HEK293T (cell line): ENCODE measurements around the gene OR5K2.

Experiments used
- CTCF ChIA-PET: fragments of 350-600 bp; formaldehyde crosslinking; extraction: SDS; loops from one replicate; lab custom pipeline; 2021; ENCODE audit warnings: antibody characterized with exemption, inconsistent platforms; lab: Yijun Ruan, JAX
- POLR2A ChIA-PET: fragments of 350-600 bp; formaldehyde crosslinking; extraction: SDS; loops from one replicate; lab custom pipeline; 2020; ENCODE audit warnings: antibody characterized with exemption, inconsistent platforms; lab: Yijun Ruan, JAX
- DNase-seq: peaks from one replicate; pipeline ENCODE4 v3.0.0; 2012; ENCODE audit warnings: mixed read lengths; ENCODE audit errors: extremely low spot score
- ARNT ChIP-seq: fragments of 450-650 bp; IDR thresholded peaks from 2 replicates; pipeline ENCODE4 v1.6.1; 2017; ENCODE audit warnings: mild to moderate bottlenecking
- BHLHE40 ChIP-seq: fragments of 450-650 bp; IDR thresholded peaks from 2 replicates; pipeline ENCODE4 v1.6.1; 2016; ENCODE audit warnings: mild to moderate bottlenecking, moderate library complexity, borderline replicate concordance
- CTBP1 ChIP-seq: fragments of 450-650 bp; IDR thresholded peaks from 2 replicates; pipeline ENCODE4 v1.6.1; 2016; ENCODE audit warnings: borderline replicate concordance
- ELF4 ChIP-seq: fragments of 450-650 bp; IDR thresholded peaks from 2 replicates; pipeline ENCODE4 v1.6.1; 2017; ENCODE audit warnings: antibody characterized with exemption
- FOXA1 ChIP-seq: fragments of 450-650 bp; IDR thresholded peaks from 2 replicates; pipeline ENCODE4 v1.6.1; 2016; ENCODE audit warnings: mild to moderate bottlenecking
- FOXK2 ChIP-seq: fragments of 450-650 bp; IDR thresholded peaks from 2 replicates; pipeline ENCODE4 v1.6.1; 2016; ENCODE audit warnings: mild to moderate bottlenecking
- FOXM1 ChIP-seq: fragments of 450-650 bp; IDR thresholded peaks from 2 replicates; pipeline ENCODE4 v1.6.1; 2017; ENCODE audit warnings: mild to moderate bottlenecking, borderline replicate concordance
- HDGF ChIP-seq: fragments of 450-650 bp; IDR thresholded peaks from 2 replicates; pipeline ENCODE4 v1.6.1; 2017; ENCODE audit warnings: antibody characterized with exemption, borderline replicate concordance
- L3MBTL2 ChIP-seq: fragments of 450-650 bp; conservative IDR thresholded peaks from 2 replicates; pipeline ENCODE4 v1.6.1; 2016; ENCODE audit warnings: mild to moderate bottlenecking
- LEF1 ChIP-seq: fragments of 450-650 bp; IDR thresholded peaks from 2 replicates; pipeline ENCODE4 v1.6.1; 2017; ENCODE audit warnings: mild to moderate bottlenecking, borderline replicate concordance
- NFRKB ChIP-seq: fragments of 450-650 bp; IDR thresholded peaks from 2 replicates; pipeline ENCODE4 v1.6.1; 2016; ENCODE audit warnings: mild to moderate bottlenecking, moderate library complexity
- PKNOX1 ChIP-seq: fragments of 450-650 bp; IDR thresholded peaks from 2 replicates; pipeline ENCODE4 v1.6.1; 2016
- SP1 ChIP-seq: fragments of 450-650 bp; IDR thresholded peaks from 2 replicates; pipeline ENCODE4 v1.6.1; 2017
- SUZ12 ChIP-seq: fragments of 450-650 bp; IDR thresholded peaks from 2 replicates; pipeline ENCODE4 v1.6.1; 2016; ENCODE audit warnings: mild to moderate bottlenecking
- TARDBP ChIP-seq: fragments of 450-650 bp; IDR thresholded peaks from 2 replicates; pipeline ENCODE4 v1.6.1; 2016
- ZNF384 ChIP-seq: fragments of 450-650 bp; IDR thresholded peaks from 2 replicates; pipeline ENCODE4 v1.6.1; 2016

OR5K2 gene

DNA sequence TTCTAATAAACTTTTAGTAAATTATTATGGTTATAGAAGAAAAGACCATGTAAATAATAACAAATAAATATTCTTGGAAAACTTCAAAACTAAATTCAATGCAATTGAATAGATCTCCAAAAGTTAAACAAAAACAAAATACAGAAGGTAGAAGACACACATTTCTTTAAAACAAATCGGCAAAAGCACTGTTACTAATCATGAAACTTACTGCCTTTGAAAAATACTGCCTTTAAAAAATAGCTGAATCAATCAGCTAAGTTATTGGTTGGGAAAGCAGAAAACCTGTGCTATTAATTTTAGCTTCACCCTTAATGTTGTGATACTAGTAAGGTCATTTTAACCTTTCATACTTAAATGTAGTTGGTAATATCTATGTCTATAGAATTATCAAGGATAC lies 37.3 kb downstream of the OR5K2 start:
- POLR2A ChIA-PET = no interaction called here
- no peak for TF ChIP-seq ARNT
- TF ChIP-seq FOXM1 = no peak
- TF ChIP-seq L3MBTL2 = no peak
- no peak for TF ChIP-seq ELF4
- no peak for TF ChIP-seq FOXK2
- TF ChIP-seq HDGF = no peak
- TF ChIP-seq SP1 = no peak
- TF ChIP-seq PKNOX1 = no peak
- TF ChIP-seq ZNF384 = no peak
- TF ChIP-seq LEF1 = no peak
- no peak for TF ChIP-seq CTBP1
- TF ChIP-seq NFRKB = no peak
- no peak for TF ChIP-seq TARDBP
- TF ChIP-seq FOXA1 = no peak
- CTCF ChIA-PET = no interaction called here
- DNase-seq = no peak

DNA sequence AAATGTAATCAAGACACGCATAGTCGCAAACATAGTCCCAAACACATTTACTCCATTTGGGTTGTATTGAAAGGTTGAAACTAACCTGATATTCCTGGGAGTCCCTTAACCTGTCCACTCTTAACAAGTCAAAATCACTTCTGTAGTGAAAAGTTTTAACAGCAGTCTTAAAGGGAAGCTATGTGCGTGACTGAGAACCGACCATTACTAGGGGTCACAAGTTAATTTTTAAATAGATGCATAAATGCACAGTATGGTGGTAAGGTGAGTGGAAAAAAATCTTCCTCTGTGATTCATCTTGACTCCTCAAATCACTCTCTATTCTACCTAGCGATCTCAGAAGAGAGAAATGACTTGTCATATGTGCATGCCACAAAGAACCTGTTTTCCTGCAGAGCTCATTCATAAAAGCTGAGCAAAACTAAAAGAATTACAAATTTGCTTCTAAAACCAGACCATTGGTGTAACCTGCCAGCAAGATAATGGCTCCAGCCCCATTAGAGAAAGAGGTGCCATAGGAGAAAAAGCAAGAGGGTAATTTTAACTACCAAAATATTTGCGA lies 39.1 kb downstream of the OR5K2 start:
- POLR2A ChIA-PET = interaction anchor here (1.2 kb wide), 1 partner anchor 14 kb away, joined by 6 read pairs; the partner anchor contains the start of gene CLDND1
- no peak for DNase-seq
- TF ChIP-seq FOXK2 = no peak
- TF ChIP-seq SUZ12 = no peak
- no peak for TF ChIP-seq ARNT
- CTCF ChIA-PET = no interaction called here

DNA sequence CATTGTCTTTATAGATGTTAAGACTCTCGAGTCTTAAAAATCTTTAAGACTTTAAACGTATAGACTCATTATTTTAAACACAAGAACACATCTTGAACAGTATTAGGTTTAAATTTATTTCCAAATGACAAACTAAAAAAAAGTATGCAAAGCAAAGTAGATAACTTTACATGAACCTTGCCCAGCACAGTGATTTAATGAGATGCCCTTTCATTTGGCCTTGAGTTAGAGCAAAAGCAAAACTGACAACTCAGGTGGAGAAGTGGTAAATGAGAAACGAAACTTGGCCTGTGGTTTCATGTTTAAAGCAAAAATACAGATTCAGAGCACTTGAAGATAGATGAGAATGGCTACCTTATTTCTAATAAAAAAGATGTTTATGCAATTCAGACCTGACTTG lies 42.9 kb downstream of the OR5K2 start:
- no peak for DNase-seq
- no peak for TF ChIP-seq BHLHE40
- no peak for TF ChIP-seq NFRKB
- TF ChIP-seq ZNF384 = no peak
- no peak for TF ChIP-seq SUZ12
- no peak for TF ChIP-seq ELF4
- TF ChIP-seq L3MBTL2 = no peak
- TF ChIP-seq FOXK2 = no peak
- TF ChIP-seq TARDBP = no peak
- no peak for TF ChIP-seq HDGF
- TF ChIP-seq PKNOX1 = no peak
- TF ChIP-seq ARNT = no peak
- TF ChIP-seq CTBP1 = no peak
- no peak for TF ChIP-seq FOXM1
- TF ChIP-seq FOXA1 = no peak
- TF ChIP-seq LEF1 = no peak
- no peak for TF ChIP-seq SP1
- ChIA-PET POLR2A (no interaction called here), CTCF (no interaction called here)

GRCh38 chr3:98541695-98542094 lies 44.2 kb downstream of the OR5K2 start:
- no peak for DNase-seq
- ChIA-PET CTCF (no interaction called here), POLR2A (no interaction called here)
- TF ChIP-seq FOXK2 (no peak), HDGF (no peak), TARDBP (no peak), NFRKB (no peak), SUZ12 (no peak), ZNF384 (no peak), ELF4 (no peak), FOXA1 (no peak), SP1 (no peak), ARNT (no peak), L3MBTL2 (no peak), PKNOX1 (no peak), BHLHE40 (no peak), FOXM1 (no peak), LEF1 (no peak), CTBP1 (no peak)

- POLR2A ChIA-PET = no interaction called here
- no peak for TF ChIP-seq SP1
- no peak for TF ChIP-seq BHLHE40
- TF ChIP-seq FOXK2 = no peak
- CTCF ChIA-PET = no interaction called here
- no peak for DNase-seq
These were observed 45.1 kb downstream of the OR5K2 start for GRCh38 chr3:98542623-98543022.

- ChIA-PET CTCF (interaction anchor here (0.6 kb wide), 1 partner anchor 201 kb away, joined by 3 read pairs; no protein-coding TSS in a partner anchor), POLR2A (no interaction called here)
- DNase-seq = no peak
- TF ChIP-seq TARDBP (no peak), FOXM1 (no peak), LEF1 (no peak), FOXK2 (no peak), NFRKB (no peak), L3MBTL2 (no peak), SUZ12 (no peak), ARNT (no peak), ELF4 (no peak), HDGF (no peak), CTBP1 (no peak), SP1 (no peak), FOXA1 (no peak)
These were observed 48.5 kb downstream of the OR5K2 start for GRCh38 chr3:98545940-98546339.
